DND-41 (cell line): ENCODE measurements around the gene SLC2A4RG.
"Not testable (repeated sequence)": the region's sequence is repeated elsewhere in the genome, so short reads cannot be mapped to it uniquely, and the experiment has no call there.

ENCODE experiments used
- ATAC-seq: fragments of 200-7000 bp; cut with Tn5 transposase; 3 replicates; pipeline ENCODE4 v1.9.1; 2021; ENCODE audit warnings: low read depth; ENCODE audit not compliant: insufficient read depth
- DNase-seq: peaks from one replicate; pipeline ENCODE4 v3.0.0-alpha.2; 2020
- H2AFZ ChIP-seq: 2 replicates; pipeline ENCODE4 v1.6.0; 2012; ENCODE audit warnings: low read depth, low read length
- H3K27ac ChIP-seq: 2 replicates; pipeline ENCODE4 v1.5.1; 2012; ENCODE audit warnings: low read length, inconsistent platforms
- H3K27me3 ChIP-seq: fragments of 200-600 bp; sonication (generic); 2 replicates; pipeline ENCODE4 v1.6.0; 2012; ENCODE audit warnings: low read length, mild to moderate bottlenecking, inconsistent platforms; ENCODE audit not compliant: insufficient read depth, poor library complexity
- H3K36me3 ChIP-seq: 2 replicates; pipeline ENCODE4 v1.5.1; 2012; ENCODE audit warnings: low read length, inconsistent platforms; ENCODE audit not compliant: insufficient read depth
- H3K4me1 ChIP-seq: 2 replicates; pipeline ENCODE4 v1.5.1; 2012; ENCODE audit warnings: mild to moderate bottlenecking, low read length; ENCODE audit not compliant: insufficient read depth
- H3K4me2 ChIP-seq: 2 replicates; pipeline ENCODE4 v1.6.0; 2012; ENCODE audit warnings: mild to moderate bottlenecking, moderate library complexity, low read length, inconsistent platforms; ENCODE audit not compliant: insufficient read depth
- H3K4me3 ChIP-seq, 2 experiments: fragments of 200-600 bp in 1 of 2; shearing (Covaris generic) in 1 of 2; 2 replicates each; pipeline ENCODE4 v1.5.1; 2012 to 2016; ENCODE audit warnings: inconsistent platforms in 2 of 2, low read length in 2 of 2, mild to moderate bottlenecking in 2 of 2, low read depth in 1 of 2, moderate library complexity in 1 of 2
- H3K79me2 ChIP-seq: 2 replicates; pipeline ENCODE4 v1.6.0; 2012; ENCODE audit warnings: low read length, inconsistent platforms; ENCODE audit not compliant: insufficient read depth
- H3K9ac ChIP-seq: 2 replicates; pipeline ENCODE4 v1.6.0; 2012; ENCODE audit warnings: low read depth, mild to moderate bottlenecking, inconsistent platforms, low read length, moderate library complexity
- H3K9me3 ChIP-seq: 2 replicates; pipeline ENCODE4 v1.5.1; 2012; ENCODE audit warnings: low read length, moderate library complexity, mild to moderate bottlenecking, inconsistent platforms; ENCODE audit not compliant: insufficient read depth, severe bottlenecking
- H4K20me1 ChIP-seq: 2 replicates; pipeline ENCODE4 v1.6.0; 2012; ENCODE audit warnings: low read length; ENCODE audit not compliant: insufficient read depth
- EZH2 ChIP-seq: IDR thresholded peaks from 3 replicates; pipeline ENCODE4 v1.6.1; 2012; ENCODE audit warnings: borderline replicate concordance, low read depth, mild to moderate bottlenecking, moderate library complexity, low read length, inconsistent platforms; ENCODE audit not compliant: severe bottlenecking
- TF ChIP-seq, protein P1 (sequence below): IDR thresholded peaks from 2 replicates; pipeline ENCODE4 v1.5.1; 2012; ENCODE audit warnings: borderline replicate concordance, low read length, moderate library complexity, mild to moderate bottlenecking; ENCODE audit not compliant: poor library complexity, severe bottlenecking; ENCODE audit errors: extremely low read depth

The SLC2A4RG gene

DNA sequence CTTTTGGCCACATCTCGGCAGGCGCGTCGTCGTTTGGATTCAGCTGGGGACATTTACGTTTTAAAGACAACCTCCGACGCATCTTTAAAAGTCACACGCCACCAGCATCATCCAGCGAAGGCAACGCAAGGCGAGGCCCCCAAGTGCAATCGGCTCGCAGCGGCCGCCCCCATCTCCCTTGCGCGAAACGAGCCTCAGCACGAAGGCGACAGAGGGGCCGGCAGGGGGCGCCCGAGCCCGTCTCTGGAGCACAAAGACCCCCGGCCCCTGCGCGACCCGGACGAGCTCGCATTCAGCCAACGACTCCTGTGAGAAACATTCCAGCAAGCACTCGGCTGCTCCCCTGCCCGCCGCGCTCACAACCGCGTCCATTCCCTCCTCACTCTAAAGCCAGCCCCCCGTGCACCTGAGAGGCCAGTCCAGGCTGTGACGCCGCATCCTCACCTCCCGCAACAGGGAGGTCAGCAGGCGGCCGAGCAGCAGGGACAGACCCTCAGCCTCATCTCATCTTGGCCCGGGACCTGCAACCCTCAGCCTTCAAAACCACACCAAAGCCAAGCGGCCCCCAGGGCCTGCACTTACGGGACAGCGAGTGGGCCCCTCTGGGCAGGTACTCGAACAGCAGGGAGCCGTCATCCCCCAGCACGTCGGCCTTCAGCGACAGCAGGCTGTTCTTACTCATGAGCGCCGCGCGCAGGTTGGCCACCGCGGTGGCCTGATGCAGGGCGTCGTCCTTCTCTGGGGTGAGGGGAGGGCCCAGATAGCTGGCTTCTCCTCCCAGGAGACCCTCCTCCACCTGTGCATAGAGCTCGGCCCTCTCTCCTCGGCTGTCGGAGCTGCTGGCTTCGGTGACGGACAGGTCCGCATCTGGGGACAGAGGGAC, 35.8 kb downstream of the SLC2A4RG start:
- H3K9me3 ChIP-seq = no peaks in the 10 kb centered on the region
- H2AFZ ChIP-seq = no peak overlapping the region
- DNase-seq = peak; percentile 49
- no peak overlapping the region for H3K9ac ChIP-seq
- H3K79me2 ChIP-seq = no peaks in the 10 kb centered on the region
- TF ChIP-seq, protein P1, sequence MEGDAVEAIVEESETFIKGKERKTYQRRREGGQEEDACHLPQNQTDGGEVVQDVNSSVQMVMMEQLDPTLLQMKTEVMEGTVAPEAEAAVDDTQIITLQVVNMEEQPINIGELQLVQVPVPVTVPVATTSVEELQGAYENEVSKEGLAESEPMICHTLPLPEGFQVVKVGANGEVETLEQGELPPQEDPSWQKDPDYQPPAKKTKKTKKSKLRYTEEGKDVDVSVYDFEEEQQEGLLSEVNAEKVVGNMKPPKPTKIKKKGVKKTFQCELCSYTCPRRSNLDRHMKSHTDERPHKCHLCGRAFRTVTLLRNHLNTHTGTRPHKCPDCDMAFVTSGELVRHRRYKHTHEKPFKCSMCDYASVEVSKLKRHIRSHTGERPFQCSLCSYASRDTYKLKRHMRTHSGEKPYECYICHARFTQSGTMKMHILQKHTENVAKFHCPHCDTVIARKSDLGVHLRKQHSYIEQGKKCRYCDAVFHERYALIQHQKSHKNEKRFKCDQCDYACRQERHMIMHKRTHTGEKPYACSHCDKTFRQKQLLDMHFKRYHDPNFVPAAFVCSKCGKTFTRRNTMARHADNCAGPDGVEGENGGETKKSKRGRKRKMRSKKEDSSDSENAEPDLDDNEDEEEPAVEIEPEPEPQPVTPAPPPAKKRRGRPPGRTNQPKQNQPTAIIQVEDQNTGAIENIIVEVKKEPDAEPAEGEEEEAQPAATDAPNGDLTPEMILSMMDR = peak; percentile 64
- no peak for TF ChIP-seq EZH2
- H3K27ac ChIP-seq = no peak overlapping the region
- H3K4me3 ChIP-seq = no peak overlapping the region
- ATAC-seq = peak; percentile 72
- no peak overlapping the region for H3K4me2 ChIP-seq
- no peaks in the 10 kb centered on the region for H3K36me3 ChIP-seq
- H3K27me3 ChIP-seq = no peaks in the 10 kb centered on the region
- no peaks in the 10 kb centered on the region for H3K4me1 ChIP-seq
- H4K20me1 ChIP-seq = no peaks in the 10 kb centered on the region

GRCh38 chr20:63776875-63777274, 37.3 kb downstream of the SLC2A4RG start:
- not testable (repeated sequence) for H4K20me1 ChIP-seq, ATAC-seq, H3K4me3 ChIP-seq, H3K9me3 ChIP-seq, H3K27ac ChIP-seq, H3K4me2 ChIP-seq, DNase-seq, H3K9ac ChIP-seq, H3K27me3 ChIP-seq, H3K4me1 ChIP-seq, H3K36me3 ChIP-seq, H3K79me2 ChIP-seq, H2AFZ ChIP-seq

- H3K9ac ChIP-seq = no peak overlapping the region
- H3K4me2 ChIP-seq = no peak overlapping the region
- no peak overlapping the region for H3K27ac ChIP-seq
- H3K4me3 ChIP-seq = no peak overlapping the region
- H3K9me3 ChIP-seq = no peaks in the 10 kb centered on the region
- no peak for ATAC-seq
- H2AFZ ChIP-seq = no peak overlapping the region
- no peaks in the 10 kb centered on the region for H4K20me1 ChIP-seq
- no peak for TF ChIP-seq EZH2
- TF ChIP-seq, protein P1 = no peak
- H3K4me1 ChIP-seq = no peaks in the 10 kb centered on the region
- no peak for DNase-seq
- no peaks in the 10 kb centered on the region for H3K79me2 ChIP-seq
- no peaks in the 10 kb centered on the region for H3K36me3 ChIP-seq
- H3K27me3 ChIP-seq = no peaks in the 10 kb centered on the region
Measured at GRCh38 chr20:63777614-63778013, 38.0 kb downstream of the SLC2A4RG start.

- H3K36me3 ChIP-seq = no peaks in the 10 kb centered on the region
- no peaks in the 10 kb centered on the region for H4K20me1 ChIP-seq
- no peaks in the 10 kb centered on the region for H3K27me3 ChIP-seq
- H3K4me2 ChIP-seq = no peak overlapping the region
- no peak overlapping the region for H3K4me3 ChIP-seq
- ATAC-seq = no peak
- no peaks in the 10 kb centered on the region for H3K4me1 ChIP-seq
- no peak overlapping the region for H3K9ac ChIP-seq
- TF ChIP-seq, protein P1 = no peak
- no peak for TF ChIP-seq EZH2
- H2AFZ ChIP-seq = no peak overlapping the region
- H3K9me3 ChIP-seq = no peaks in the 10 kb centered on the region
- H3K79me2 ChIP-seq = no peaks in the 10 kb centered on the region
- no peak overlapping the region for H3K27ac ChIP-seq
- DNase-seq = no peak
Measured at GRCh38 chr20:63778034-63778752, 38.6 kb downstream of the SLC2A4RG start.
